Breast epithelium (tissue), 4 donors: Measurements from ENCODE around the gene VPS25. TPM values are rescaled to one million over a fixed set of nuclear protein-coding genes. Genes with fewer than 3 reads are reported as not detected.
A peak's percentile ranks its signal among the peaks of the same experiment; 100 is the strongest.

Experiments used
- DNase-seq, 2 donors: peaks; one replicate each; pipeline ENCODE4 v3.0.0-alpha.2; 2019; ENCODE audit warnings: low spot score in 2 of 2
- H3K27ac ChIP-seq, 2 donors: fragments of 200-600 bp; sonication (generic) in 1 of 2; one replicate each; pipeline ENCODE4 v1.5.1; 2016 to 2019; ENCODE audit warnings: mild to moderate bottlenecking in 1 of 2
- H3K27me3 ChIP-seq, 2 donors: fragments of 200-600 bp; sonication (generic) in 1 of 2; one replicate each; pipeline versions ENCODE4 v1.5.1 to v1.6.0; 2017 to 2019; ENCODE audit warnings: control low read depth in 1 of 2, mild to moderate bottlenecking in 1 of 2
- H3K36me3 ChIP-seq: fragments of 200-600 bp; one replicate; pipeline ENCODE4 v1.5.1; 2019
- H3K4me1 ChIP-seq, 2 donors: fragments of 200-600 bp; sonication (generic); one replicate each; pipeline ENCODE4 v1.5.1; 2016 to 2019; ENCODE audit warnings: control low read depth in 1 of 2
- H3K4me3 ChIP-seq, 3 donors: fragments of 200-600 bp; sonication (generic); 1 replicate in 2 of 3; 2 replicates in 1 of 3; pipeline ENCODE4 v1.5.1; 2016 to 2019; ENCODE audit warnings: mild to moderate bottlenecking in 3 of 3, moderate library complexity in 2 of 3
- H3K9me3 ChIP-seq, 2 donors: fragments of 200-600 bp; sonication (generic) in 1 of 2; one replicate each; pipeline ENCODE4 v1.5.1; 2016 to 2019; ENCODE audit warnings: control low read depth in 1 of 2
- CTCF ChIP-seq, 3 donors: fragments of 450-650 bp; IDR thresholded peaks; one replicate each; pipeline ENCODE4 v1.5.1; 2016 to 2017; ENCODE audit warnings: antibody characterized with exemption in 3 of 3, mild to moderate bottlenecking in 3 of 3, moderate library complexity in 3 of 3
- POLR2A ChIP-seq: fragments of 450-650 bp; IDR thresholded peaks from one replicate; pipeline ENCODE4 v1.6.1; 2016; ENCODE audit warnings: antibody characterized with exemption, mild to moderate bottlenecking, moderate library complexity
- POLR2AphosphoS5 ChIP-seq, 3 donors: sonication (generic); formaldehyde crosslinking; IDR thresholded peaks; one replicate each; pipeline ENCODE4 v1.6.1; 2017; ENCODE audit warnings: antibody characterized with exemption in 3 of 3
- intact Hi-C: fragments of 100-400 bp; cut with DNase I; formaldehyde crosslinking; loops from one replicate; pipeline ENCODE4 v1.15.1; 2023; ENCODE audit warnings: low total_unique reads
- total RNA-seq, 3 donors: library from RNA; depleted of rRNA; stranded (reverse); fragments of >200 nt; gene quantifications; one replicate each; pipeline ENCODE4 v1.1.0, GENCODE V29; 2016

The VPS25 gene
- total RNA-seq, 3 donors from 2014 or later, result 53.4 to 70.4 (median 61.9) TPM

- Histone ChIP-seq H3K27me3 (peaks cover 0 to 27% of the 10 kb centered on the region in 2 donors), H3K27ac (peak within 1 kb of the TSS; percentile 10 to 61), H3K36me3 (peaks cover 3% of the 10 kb centered on the region), H3K9me3 (no peaks in the 10 kb centered on the region), H3K4me1 (no peaks in the 10 kb centered on the region), H3K4me3 (peak within 1 kb of the TSS; percentile 27 to 70 (median 57))
- TF ChIP-seq POLR2AphosphoS5 (IDR thresholded peaks at IDR 0.05) (no peak), POLR2A (no peak), CTCF (IDR thresholded peaks at IDR 0.05) (no peak)
- intact Hi-C loops, result loop anchor here (5.0 kb wide), 1 partner anchor 818 kb away; no protein-coding TSS in a partner anchor
- no peak for DNase-seq
Measured at GRCh38 chr17:42779936-42780850, 6.9 kb downstream of the VPS25 start, which contains the start of gene WNK4. WNK4 (plus strand) TSS chr17:42780610; CDS start chr17:42780699, 89 bp downstream.

GRCh38 chr17:42780851-42781638 lies 7.8 kb downstream of the VPS25 start:
- DNase-seq, result no peak
- intact Hi-C loops, result no loop called here
- H3K4me1 ChIP-seq, result no peaks in the 10 kb centered on the region
- peak overlapping the region; percentile 27 to 70 (median 57) for H3K4me3 ChIP-seq
- H3K27ac ChIP-seq, result peak overlapping the region in 1 of 2 donors; percentile 61
- TF ChIP-seq CTCF (IDR thresholded peaks at IDR 0.05) (no peak), POLR2A (no peak), POLR2AphosphoS5 (IDR thresholded peaks at IDR 0.05) (no peak)
- peaks cover 3% of the 10 kb centered on the region for H3K36me3 ChIP-seq
- H3K27me3 ChIP-seq, result peaks cover 0 to 34% of the 10 kb centered on the region in 2 donors
- H3K9me3 ChIP-seq, result no peaks in the 10 kb centered on the region

- TF ChIP-seq POLR2AphosphoS5 (IDR thresholded peaks at IDR 0.05) (no peak), CTCF (IDR thresholded peaks at IDR 0.05) (no peak)
- Histone ChIP-seq H3K4me3 (peak overlapping the region in 2 of 3 donors; percentile 57 to 70), H3K4me1 (no peaks in the 10 kb centered on the region), H3K36me3 (peaks cover 3% of the 10 kb centered on the region), H3K27ac (no peak overlapping the region), H3K27me3 (peaks cover 0 to 39% of the 10 kb centered on the region in 2 donors), H3K9me3 (no peaks in the 10 kb centered on the region)
- no peak for DNase-seq
- intact Hi-C loops, result no loop called here
Measured at GRCh38 chr17:42781639-42782165, 8.5 kb downstream of the VPS25 start.

- peaks cover 0 to 39% of the 10 kb centered on the region in 2 donors for H3K27me3 ChIP-seq
- peak overlapping the region in 2 of 3 donors; percentile 57 to 70 for H3K4me3 ChIP-seq
- no peaks in the 10 kb centered on the region for H3K9me3 ChIP-seq
- intact Hi-C loops, result no loop called here
- peaks cover 3% of the 10 kb centered on the region for H3K36me3 ChIP-seq
- H3K4me1 ChIP-seq, result no peaks in the 10 kb centered on the region
- no peak for TF ChIP-seq POLR2AphosphoS5 (IDR thresholded peaks at IDR 0.05)
- no peak for TF ChIP-seq POLR2A
- no peak for TF ChIP-seq CTCF (IDR thresholded peaks at IDR 0.05)
- DNase-seq, result no peak
- no peak overlapping the region for H3K27ac ChIP-seq
Measured at GRCh38 chr17:42782166-42783061, 9.2 kb downstream of the VPS25 start.
